SU-DHL-6 (cell line): ENCODE data around the gene EVX2.

Source experiments
- H2AFZ ChIP-seq: fragments of 200-600 bp; sonication (generic); 2 replicates; pipeline ENCODE4 v1.6.1; 2014; ENCODE audit warnings: low read depth, mild to moderate bottlenecking, moderate library complexity, mixed read lengths, antibody characterized with exemption, low read length; ENCODE audit not compliant: severe bottlenecking
- H3F3A ChIP-seq: fragments of 200-600 bp; shearing (Covaris generic); 2 replicates; pipeline ENCODE4 v1.6.0; 2016; ENCODE audit warnings: antibody characterized with exemption, mild to moderate bottlenecking; ENCODE audit not compliant: insufficient read depth
- H3K27ac ChIP-seq: fragments of 200-600 bp; sonication (generic); 2 replicates; pipeline ENCODE4 v1.5.1; 2016; ENCODE audit warnings: low read depth, mild to moderate bottlenecking, low read length, moderate library complexity, mixed read lengths
- H3K27me3 ChIP-seq: fragments of 200-600 bp; sonication (generic), shearing (Covaris generic); 2 replicates; pipeline ENCODE4 v1.6.0; 2014; ENCODE audit warnings: mild to moderate bottlenecking, low read length
- H3K36me3 ChIP-seq: fragments of 200-600 bp; sonication (generic); 2 replicates; pipeline ENCODE4 v1.6.1; 2014; ENCODE audit warnings: mild to moderate bottlenecking, low read length, mixed read lengths
- H3K4me2 ChIP-seq: fragments of 300-600, 200-600 bp; shearing (Covaris generic), sonication (generic); 2 replicates; pipeline ENCODE4 v1.6.0; 2014; ENCODE audit warnings: low read length, low read depth, mild to moderate bottlenecking; ENCODE audit not compliant: poor library complexity, severe bottlenecking
- H3K4me3 ChIP-seq: fragments of 200-600 bp; sonication (generic); 2 replicates; pipeline ENCODE4 v1.5.1; 2014; ENCODE audit warnings: antibody characterized with exemption, low read length, mild to moderate bottlenecking, mixed read lengths; ENCODE audit not compliant: insufficient read depth, poor library complexity, severe bottlenecking
- H3K79me2 ChIP-seq: fragments of 200-600 bp; sonication (generic); 2 replicates; pipeline ENCODE4 v1.6.1; 2014; ENCODE audit warnings: mild to moderate bottlenecking, low read length, moderate library complexity; ENCODE audit not compliant: insufficient read depth
- H3K9ac ChIP-seq: fragments of 200-600 bp; sonication (generic); 2 replicates; pipeline ENCODE4 v1.7.0; 2014; ENCODE audit warnings: mild to moderate bottlenecking, low read length
- H3K9me2 ChIP-seq: fragments of 200-600 bp; sonication (generic); replicated peaks from 2 replicates; pipeline ENCODE4 v1.6.1; 2014; ENCODE audit warnings: low read length; ENCODE audit not compliant: insufficient read depth
- H3K9me3 ChIP-seq: fragments of 200-600 bp; sonication (generic); 2 replicates; pipeline ENCODE4 v1.6.1; 2014; ENCODE audit warnings: low read length, mixed read lengths; ENCODE audit not compliant: insufficient read depth
- H4K20me1 ChIP-seq: fragments of 200-600 bp; sonication (generic); 2 replicates; pipeline ENCODE4 v1.6.1; 2014; ENCODE audit warnings: low read depth, mild to moderate bottlenecking, antibody characterized with exemption, low read length, moderate library complexity, mixed read lengths
- CTCF ChIP-seq: fragments of 200-600 bp; sonication (generic); IDR thresholded peaks from one replicate; pipeline ENCODE4 v1.5.1; 2017; ENCODE audit warnings: antibody characterized with exemption, mild to moderate bottlenecking, low read length, moderate library complexity; ENCODE audit not compliant: insufficient read depth, poor library complexity, severe bottlenecking
- EZH2phosphoT487 ChIP-seq: fragments of 200-600 bp; sonication (generic), shearing (Covaris generic); conservative IDR thresholded peaks from 2 replicates; pipeline ENCODE4 v1.6.1; 2018; ENCODE audit warnings: mild to moderate bottlenecking, antibody characterized with exemption, low read length, moderate library complexity, mixed read lengths

Gene EVX2

DNA sequence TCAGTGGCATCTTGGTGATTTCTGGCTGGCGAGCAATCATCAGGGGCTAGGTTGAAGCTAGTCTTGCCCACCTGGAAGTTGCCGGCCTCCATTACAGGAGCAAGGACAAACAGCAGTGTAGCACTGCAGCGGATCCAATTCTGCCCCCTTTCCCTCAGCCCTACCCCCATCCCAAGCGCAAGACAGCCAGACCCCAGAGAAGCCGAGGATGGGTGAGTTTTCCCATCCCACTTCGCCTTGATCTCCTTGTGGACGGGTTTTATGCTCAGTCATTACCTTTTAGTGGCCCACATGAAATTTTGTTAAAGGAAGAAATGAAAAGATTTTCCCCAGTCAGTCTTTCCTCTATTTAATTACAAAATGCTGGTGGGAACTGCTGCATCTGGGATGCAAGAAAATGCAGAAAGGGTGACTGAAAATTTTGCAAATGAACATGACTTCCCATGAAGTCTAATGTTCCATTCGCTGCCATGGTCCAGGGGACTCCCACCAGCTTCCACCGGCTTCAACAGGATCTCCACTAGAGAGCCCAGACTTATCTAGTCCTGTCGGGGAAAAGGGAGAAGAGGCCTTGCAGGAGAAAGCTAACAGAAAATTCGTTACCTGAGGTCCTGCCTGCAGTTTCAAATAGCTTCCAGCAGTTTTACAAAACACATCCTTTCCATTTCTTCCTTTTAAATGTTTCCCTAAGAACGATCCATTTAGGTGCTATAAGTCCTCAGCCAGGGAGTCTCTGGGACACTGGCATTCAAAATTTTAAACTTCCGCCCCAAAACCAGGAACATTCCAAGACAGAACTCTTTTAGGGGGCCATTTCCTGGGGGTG lies 36.8 kb upstream of the EVX2 start:
- Histone ChIP-seq H3K79me2 (no peaks in the 10 kb centered on the region), H3K9me3 (no peaks in the 10 kb centered on the region), H3K27me3 (no peaks in the 10 kb centered on the region), H4K20me1 (no peaks in the 10 kb centered on the region), H3K4me3 (no peak overlapping the region), H3F3A (no peaks in the 10 kb centered on the region), H3K4me2 (no peak overlapping the region), H3K9ac (no peak overlapping the region), H2AFZ (no peak overlapping the region), H3K36me3 (no peaks in the 10 kb centered on the region), H3K9me2 (no peaks in the 10 kb centered on the region), H3K27ac (no peak overlapping the region)
- no peak for TF ChIP-seq EZH2phosphoT487
- TF ChIP-seq CTCF = no peak

- TF ChIP-seq EZH2phosphoT487 (no peak), CTCF (no peak)
- Histone ChIP-seq H3K27ac (no peak overlapping the region), H3K4me3 (no peak overlapping the region), H3K9me3 (no peaks in the 10 kb centered on the region), H3K4me2 (no peak overlapping the region), H3K9me2 (no peaks in the 10 kb centered on the region), H2AFZ (no peak overlapping the region), H3F3A (no peaks in the 10 kb centered on the region), H4K20me1 (no peaks in the 10 kb centered on the region), H3K27me3 (no peaks in the 10 kb centered on the region), H3K36me3 (no peaks in the 10 kb centered on the region), H3K79me2 (no peaks in the 10 kb centered on the region), H3K9ac (no peak overlapping the region)
These were observed 35.0 kb upstream of the EVX2 start for GRCh38 chr2:176118601-176119339.

GRCh38 chr2:176117823-176118371 lies 34.1 kb upstream of the EVX2 start:
- Histone ChIP-seq H4K20me1 (no peaks in the 10 kb centered on the region), H3F3A (no peaks in the 10 kb centered on the region), H2AFZ (no peak overlapping the region), H3K9ac (no peak overlapping the region), H3K4me2 (no peak overlapping the region), H3K4me3 (no peak overlapping the region), H3K27ac (no peak overlapping the region), H3K36me3 (no peaks in the 10 kb centered on the region), H3K9me2 (no peaks in the 10 kb centered on the region), H3K27me3 (no peaks in the 10 kb centered on the region), H3K79me2 (no peaks in the 10 kb centered on the region), H3K9me3 (no peaks in the 10 kb centered on the region)
- no peak for TF ChIP-seq CTCF
- no peak for TF ChIP-seq EZH2phosphoT487
